HG03460 (cell line): Measurements from ENCODE around the gene ATP8B4.
"Not testable (repeated sequence)": the region's sequence is repeated elsewhere in the genome, so short reads cannot be mapped to it uniquely, and the experiment has no call there.

Experiments used
- ATAC-seq: cut with Tn5 transposase; IDR thresholded peaks from one replicate; pipeline ENCODE4 v1.9.1; 2021; ENCODE audit not compliant: unreplicated experiment

ATP8B4 gene

DNA sequence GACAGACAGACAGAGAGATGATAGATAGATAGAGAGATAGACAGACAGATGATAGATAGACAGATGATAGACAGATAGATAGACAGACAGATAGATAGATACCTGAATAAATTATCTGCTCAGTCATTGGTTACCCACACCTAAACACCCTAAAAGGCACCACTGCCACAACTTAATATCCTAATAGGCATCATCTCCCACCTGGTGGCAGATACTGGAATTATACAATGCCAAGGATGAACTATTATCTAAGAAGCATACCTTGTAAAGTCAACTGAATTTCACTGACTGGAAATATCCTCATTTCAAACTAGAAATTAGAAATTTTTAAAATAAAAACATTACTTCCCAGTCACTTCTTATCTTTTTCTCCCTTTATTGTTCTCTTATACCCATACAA is 19.4 kb upstream of the ATP8B4 start:
- no peak for ATAC-seq

- ATAC-seq = no peak
These were observed 18.9 kb upstream of the ATP8B4 start for GRCh38 chr15:50137893-50138292.

GRCh38 chr15:50137330-50137761 is 18.3 kb upstream of the ATP8B4 start:
- ATAC-seq = no peak

DNA sequence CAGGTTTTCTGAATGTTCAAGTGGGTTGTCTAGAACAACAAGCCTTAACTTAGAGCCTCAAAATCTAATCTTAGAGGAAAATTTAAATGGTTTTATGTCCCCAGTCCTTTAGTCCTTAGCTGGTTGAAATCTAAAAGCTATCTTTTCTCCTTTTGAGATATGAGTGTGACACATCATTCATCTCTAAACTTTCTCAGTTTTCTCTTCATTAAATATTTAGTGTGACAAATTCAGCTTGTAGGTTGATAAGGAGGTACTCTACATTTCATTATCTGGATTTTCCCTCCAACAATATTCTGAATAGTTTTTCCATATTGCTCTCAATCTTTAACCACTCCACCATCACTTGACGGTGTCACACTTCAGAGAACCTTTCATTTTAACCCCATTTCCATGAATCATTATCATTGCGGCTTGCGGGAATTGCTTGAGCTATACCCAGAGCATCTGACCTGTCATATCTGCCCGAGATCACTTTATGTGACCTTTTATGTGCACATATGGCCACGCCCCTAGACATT is 16.1 kb upstream of the ATP8B4 start:
- peak; percentile 74 for ATAC-seq

DNA sequence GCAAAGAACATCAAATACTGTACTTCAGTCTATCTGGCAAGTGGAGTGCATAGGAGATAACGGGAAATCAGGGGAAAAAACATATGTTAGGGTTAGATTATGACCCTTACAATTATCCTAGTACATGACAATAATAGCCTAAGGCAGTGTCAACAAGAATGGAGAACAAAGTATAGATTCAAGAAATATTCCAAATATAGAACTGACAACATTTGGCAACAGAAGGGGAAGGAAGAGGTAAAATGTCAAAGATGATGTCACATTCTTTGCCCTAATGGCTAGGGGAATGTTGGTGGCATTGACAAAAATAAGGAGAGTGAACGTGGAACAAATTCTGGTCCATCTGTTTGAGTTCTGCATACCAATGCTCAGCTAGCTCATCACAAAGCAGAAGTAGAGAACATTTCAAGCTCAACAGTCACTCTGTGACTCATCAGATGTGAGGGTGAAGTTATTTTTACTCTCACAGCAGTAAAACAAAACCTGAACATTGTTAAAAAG is 15.5 kb upstream of the ATP8B4 start:
- ATAC-seq = peak; percentile 75

DNA sequence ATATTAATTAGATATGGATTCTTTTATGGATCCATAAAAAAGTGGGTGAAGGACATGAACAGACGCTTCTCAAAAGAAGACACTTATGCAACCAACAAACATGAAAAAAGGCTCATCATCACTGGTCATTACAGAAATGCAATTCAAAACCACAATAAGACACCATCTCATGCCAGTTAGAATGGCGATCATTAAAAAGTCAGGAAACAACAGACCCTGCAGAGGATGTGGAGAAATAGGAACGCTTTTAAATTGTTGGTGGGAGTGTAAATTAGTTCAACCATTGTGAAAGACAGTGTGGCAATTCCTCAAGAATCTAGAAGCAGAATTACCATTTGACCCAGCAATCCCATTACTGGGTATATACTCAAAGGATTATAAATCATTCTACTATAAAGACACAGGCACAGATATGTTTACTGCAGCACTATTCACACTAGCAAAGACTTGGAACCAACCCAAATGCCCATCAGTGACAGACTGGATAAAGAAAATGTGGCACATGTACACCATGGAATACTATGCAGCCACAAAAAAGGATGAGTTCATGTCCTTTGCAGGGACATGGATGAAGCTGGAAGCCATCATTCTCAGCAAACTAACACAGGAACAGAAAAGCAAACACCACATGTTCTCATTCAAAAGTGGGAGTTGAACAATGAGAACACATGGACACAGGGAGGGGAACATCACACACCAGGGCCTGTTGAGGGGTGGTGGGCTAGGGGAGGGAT is 13.4 kb upstream of the ATP8B4 start:
- not testable (repeated sequence) for ATAC-seq

DNA sequence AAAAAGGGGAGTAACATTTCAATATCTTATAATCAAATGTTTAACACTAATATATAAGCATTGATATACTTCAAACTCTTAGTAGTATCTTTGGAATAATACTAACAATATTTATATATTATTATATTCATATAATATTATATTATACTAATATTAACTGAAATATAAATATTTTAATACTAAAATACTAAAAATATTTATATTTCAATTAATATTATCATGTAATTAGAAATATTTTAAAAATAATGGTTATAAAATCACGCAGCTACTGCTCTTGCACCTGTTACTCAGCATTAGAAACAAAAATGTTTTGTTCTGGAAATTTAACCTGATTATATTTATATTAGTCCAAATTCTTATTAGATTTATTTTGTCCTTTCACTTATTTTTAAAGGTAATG is 12.6 kb upstream of the ATP8B4 start:
- no peak for ATAC-seq

DNA sequence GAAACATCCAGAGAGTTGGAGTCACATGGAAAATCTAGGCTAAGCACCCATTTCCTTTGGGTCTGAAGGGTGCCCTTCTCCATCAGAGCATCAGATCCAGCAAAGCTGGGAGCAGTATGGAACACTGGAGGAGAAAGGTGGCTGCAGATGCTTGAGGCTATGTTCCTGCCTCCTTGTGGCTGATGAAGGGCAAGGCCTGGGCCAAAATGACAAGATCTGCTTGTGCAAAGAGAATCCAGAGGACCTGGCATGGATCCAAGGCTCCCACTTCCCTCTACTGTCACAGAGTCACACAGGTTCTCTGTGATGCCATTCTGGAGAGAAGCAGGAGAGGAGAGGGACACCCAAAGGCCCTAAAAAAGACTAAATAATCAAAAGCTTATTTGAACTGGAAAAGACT is 9.2 kb upstream of the ATP8B4 start:
- no peak for ATAC-seq

DNA sequence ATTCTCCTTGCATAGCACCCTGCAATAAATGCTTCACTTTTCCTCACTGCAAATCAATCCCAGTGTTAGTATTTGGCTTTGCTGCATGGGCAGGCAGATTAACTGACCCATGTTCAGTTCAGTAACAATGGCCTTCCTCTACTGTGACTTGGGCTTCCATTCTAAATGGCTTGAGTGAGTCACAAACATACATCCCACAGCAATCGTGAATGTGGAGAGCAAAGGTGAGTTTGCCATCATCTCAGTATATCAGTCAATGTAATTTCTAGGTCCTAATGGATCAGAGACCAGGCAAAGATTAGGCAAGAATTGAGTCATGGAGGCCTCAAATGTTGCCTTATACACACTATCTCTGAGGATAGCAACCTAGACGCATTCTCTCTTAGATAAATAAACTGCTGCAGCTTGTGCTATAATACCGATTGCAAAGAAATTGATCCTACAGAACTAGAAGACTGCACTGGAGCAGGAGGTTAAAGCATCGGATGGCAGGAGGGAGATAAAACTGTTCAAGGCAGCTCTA is 8.3 kb upstream of the ATP8B4 start:
- no peak for ATAC-seq

DNA sequence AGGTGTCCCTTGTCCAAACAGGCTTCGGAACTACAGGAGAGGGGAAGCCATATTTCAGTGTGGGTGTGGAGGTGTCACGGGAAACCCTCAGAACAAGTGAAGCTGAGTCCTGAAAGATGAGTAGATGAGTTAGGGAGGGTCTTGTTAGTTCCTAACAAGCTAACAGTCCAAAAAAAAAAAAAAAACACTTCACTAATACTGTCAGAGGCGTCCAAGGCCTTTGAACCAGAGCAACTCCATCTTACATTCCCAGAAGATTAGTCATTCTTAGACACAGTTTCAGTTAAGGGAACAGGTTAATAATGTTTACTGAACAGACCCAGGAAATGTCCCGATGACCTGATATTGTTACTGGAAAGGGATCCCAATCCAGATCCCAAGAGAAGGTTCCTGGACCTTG is 7.0 kb upstream of the ATP8B4 start:
- ATAC-seq = no peak

- ATAC-seq = no peak
These were observed 5.6 kb upstream of the ATP8B4 start for GRCh38 chr15:50124631-50125030.

- no peak for ATAC-seq
These were observed 5.0 kb upstream of the ATP8B4 start for GRCh38 chr15:50123861-50124557.

DNA sequence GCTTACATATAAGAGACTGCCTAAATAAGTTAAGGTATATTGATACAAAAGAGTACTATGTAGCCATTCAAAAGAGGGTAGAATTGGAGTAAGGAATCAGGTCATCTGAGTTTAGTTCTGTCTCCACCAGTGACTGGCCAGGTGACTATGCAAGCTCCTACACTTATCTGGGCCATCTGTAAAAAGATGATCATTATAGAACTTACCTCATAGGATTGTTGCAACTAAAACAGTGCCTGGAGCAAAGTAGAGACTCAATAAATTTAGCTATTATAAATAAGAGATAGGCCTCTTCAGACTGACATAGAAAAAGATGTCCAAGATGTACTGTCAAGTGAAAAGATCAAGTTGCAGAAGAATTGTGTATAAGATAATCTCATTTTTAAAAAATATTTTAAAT is 1.7 kb upstream of the ATP8B4 start:
- no peak for ATAC-seq

GRCh38 chr15:50117431-50118027 is 1.5 kb downstream of the ATP8B4 start:
- ATAC-seq = no peak

DNA sequence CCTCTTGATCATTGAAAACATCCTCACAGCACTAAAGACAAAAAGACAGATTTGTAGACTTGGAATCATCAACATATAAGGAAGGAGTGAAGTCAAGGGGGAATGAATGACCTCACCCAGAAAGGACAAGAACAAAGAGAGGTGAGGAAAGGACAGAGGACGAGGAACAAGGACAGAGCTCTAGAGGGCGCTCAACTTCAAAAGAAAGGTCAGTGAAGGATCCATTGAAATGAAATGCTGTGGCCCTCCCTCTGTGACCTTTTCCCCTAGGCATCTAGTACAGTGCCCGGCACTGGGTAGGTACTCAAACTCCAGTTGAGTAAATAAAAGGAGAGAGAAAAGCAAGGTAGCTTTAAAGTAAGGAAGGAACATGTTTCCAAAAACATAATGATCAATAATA is 2.6 kb downstream of the ATP8B4 start:
- no peak for ATAC-seq

- no peak for ATAC-seq
These were observed 4.8 kb downstream of the ATP8B4 start for GRCh38 chr15:50113992-50114780.

- ATAC-seq = no peak
These were observed 5.9 kb downstream of the ATP8B4 start for GRCh38 chr15:50113187-50113505.

DNA sequence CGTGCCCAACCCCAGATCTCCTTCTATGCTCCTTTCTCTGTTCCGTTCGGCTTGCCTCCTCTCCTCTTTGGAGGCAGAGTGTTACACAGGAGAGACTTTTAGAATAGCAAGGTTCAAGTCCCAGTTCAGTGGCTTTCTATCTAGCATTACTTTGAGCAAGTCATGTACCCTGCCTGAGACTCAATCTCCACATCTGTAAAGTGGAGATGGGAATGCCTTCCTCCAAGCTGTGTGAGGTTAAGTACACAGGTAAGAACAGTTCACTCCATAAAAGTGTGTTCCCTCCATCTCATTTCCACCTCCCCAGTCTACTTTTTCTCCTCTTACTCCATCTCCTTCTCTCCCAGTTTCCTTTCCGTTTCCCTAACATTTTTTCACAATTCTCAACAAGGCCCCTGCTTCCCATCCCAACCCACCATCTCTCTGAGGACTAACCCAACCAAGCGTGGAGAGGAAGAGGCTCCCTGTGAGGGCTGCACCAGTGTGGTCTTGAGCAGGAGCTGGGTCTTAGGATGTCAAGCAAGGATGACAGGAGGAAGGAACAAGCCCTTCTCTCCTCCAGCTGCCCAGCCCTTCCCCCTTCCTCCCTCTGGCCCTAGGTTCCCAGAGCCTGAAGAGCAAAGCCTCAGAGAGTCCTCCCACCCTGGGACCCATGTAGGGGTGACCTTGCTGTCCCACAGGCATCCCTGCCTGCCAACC is 6.4 kb downstream of the ATP8B4 start:
- ATAC-seq = no peak

DNA sequence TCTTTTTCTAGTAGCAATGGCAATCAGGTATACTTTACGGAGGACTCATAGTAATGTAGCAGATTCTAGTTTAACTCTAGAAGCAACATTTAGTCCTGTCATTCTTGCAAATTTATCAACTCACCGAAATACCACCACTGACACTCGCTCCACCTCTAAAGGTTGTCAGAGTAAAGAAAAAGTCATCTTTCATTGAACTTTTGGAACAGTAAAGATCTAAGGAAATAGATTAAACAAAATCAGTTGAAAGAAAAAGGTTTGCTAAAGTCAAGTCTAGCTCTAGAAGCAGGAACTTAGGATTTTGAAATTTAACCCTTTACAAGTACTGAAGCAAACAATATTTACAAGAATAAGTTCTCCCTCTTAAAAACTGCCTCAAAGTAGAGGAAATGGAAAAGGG is 8.7 kb downstream of the ATP8B4 start:
- ATAC-seq = no peak
